Measurements from ENCODE around the gene WNT7B. TPM values are rescaled to one million over a fixed set of nuclear protein-coding genes. Genes with fewer than 3 reads are reported as not detected.

Gene WNT7B
- total RNA-seq, 4 donors from 2014 or later: 0.41 TPM; not detected in 3

- intact Hi-C loops (cut with DNase I; ENCODE audit: low total_unique reads): no loop called here
- peaks cover 18 to 20% of the 10 kb centered on the region in 2 donors for H3K4me1 ChIP-seq
- TF ChIP-seq POLR2A (IDR thresholded peaks at IDR 0.05) (no peak), CTCF (IDR thresholded peaks at IDR 0.05) (no peak)
- no peaks in the 10 kb centered on the region for H3K27me3 ChIP-seq
- H3K27ac ChIP-seq: no peak overlapping the region
- H3K9me3 ChIP-seq: no peaks in the 10 kb centered on the region
- H3K36me3 ChIP-seq: no peaks in the 10 kb centered on the region
- DNase-seq: no peak
- H3K4me3 ChIP-seq: no peak overlapping the region
These were observed 27.3 kb upstream of the WNT7B start for GRCh38 chr22:46004105-46004866.

GRCh38 chr22:46003271-46004091 lies 26.5 kb upstream of the WNT7B start:
- no peaks in the 10 kb centered on the region for H3K36me3 ChIP-seq
- intact Hi-C loops (cut with DNase I; ENCODE audit: low total_unique reads): no loop called here
- peaks cover 18 to 20% of the 10 kb centered on the region in 2 donors for H3K4me1 ChIP-seq
- no peak for DNase-seq
- TF ChIP-seq CTCF (IDR thresholded peaks at IDR 0.05) (no peak), POLR2A (IDR thresholded peaks at IDR 0.05) (no peak)
- no peak overlapping the region for H3K27ac ChIP-seq
- no peaks in the 10 kb centered on the region for H3K9me3 ChIP-seq
- H3K4me3 ChIP-seq: no peak overlapping the region
- no peaks in the 10 kb centered on the region for H3K27me3 ChIP-seq

- H3K27ac ChIP-seq: no peak overlapping the region
- TF ChIP-seq POLR2A (IDR thresholded peaks at IDR 0.05) (no peak), CTCF (IDR thresholded peaks at IDR 0.05) (no peak)
These were observed 25.9 kb upstream of the WNT7B start for GRCh38 chr22:46002757-46003270.

GRCh38 chr22:46001426-46002106 lies 24.6 kb upstream of the WNT7B start:
- Histone ChIP-seq H3K27ac (peak overlapping the region in 1 of 2 donors; percentile 14), H3K4me1 (peaks cover 0 to 17% of the 10 kb centered on the region in 2 donors), H3K27me3 (no peaks in the 10 kb centered on the region), H3K9me3 (no peaks in the 10 kb centered on the region), H3K4me3 (no peak overlapping the region), H3K36me3 (no peaks in the 10 kb centered on the region)
- TF ChIP-seq POLR2A (IDR thresholded peaks at IDR 0.05) (no peak), CTCF (IDR thresholded peaks at IDR 0.05) (no peak)
- no peak for DNase-seq
- intact Hi-C loops (cut with DNase I; ENCODE audit: low total_unique reads): no loop called here

More at GRCh38 chr22:46002757-46003270, 25.9 kb upstream of the WNT7B start:
- no peak for DNase-seq
- peaks cover 12 to 20% of the 10 kb centered on the region in 2 donors for H3K4me1 ChIP-seq
- H3K9me3 ChIP-seq: no peaks in the 10 kb centered on the region
- H3K36me3 ChIP-seq: no peaks in the 10 kb centered on the region
- intact Hi-C loops (cut with DNase I; ENCODE audit: low total_unique reads): no loop called here
- H3K4me3 ChIP-seq: no peak overlapping the region
- H3K27me3 ChIP-seq: no peaks in the 10 kb centered on the region
